Measurements from ENCODE around the gene GALC.

DNA sequence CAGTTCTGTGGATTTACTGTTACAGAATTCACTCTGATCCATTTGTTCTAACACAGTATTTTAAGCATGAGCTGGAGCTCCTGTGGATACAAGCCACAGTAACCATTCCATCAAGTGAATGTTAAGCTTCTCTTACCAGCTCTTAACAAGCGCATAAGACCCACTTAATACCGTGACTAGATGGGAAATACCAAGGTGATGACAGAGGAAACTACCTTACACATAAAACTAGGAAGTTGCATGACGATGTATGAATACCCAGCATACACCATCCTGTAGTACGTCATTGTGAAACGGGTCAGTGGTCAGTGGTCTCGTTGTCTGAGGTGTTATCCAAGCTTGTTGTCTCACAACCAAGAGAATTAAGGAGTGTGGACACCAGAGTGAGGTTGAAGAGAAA is 2.0 kb upstream of the GALC start:
- TF ChIP-seq, protein P1, sequence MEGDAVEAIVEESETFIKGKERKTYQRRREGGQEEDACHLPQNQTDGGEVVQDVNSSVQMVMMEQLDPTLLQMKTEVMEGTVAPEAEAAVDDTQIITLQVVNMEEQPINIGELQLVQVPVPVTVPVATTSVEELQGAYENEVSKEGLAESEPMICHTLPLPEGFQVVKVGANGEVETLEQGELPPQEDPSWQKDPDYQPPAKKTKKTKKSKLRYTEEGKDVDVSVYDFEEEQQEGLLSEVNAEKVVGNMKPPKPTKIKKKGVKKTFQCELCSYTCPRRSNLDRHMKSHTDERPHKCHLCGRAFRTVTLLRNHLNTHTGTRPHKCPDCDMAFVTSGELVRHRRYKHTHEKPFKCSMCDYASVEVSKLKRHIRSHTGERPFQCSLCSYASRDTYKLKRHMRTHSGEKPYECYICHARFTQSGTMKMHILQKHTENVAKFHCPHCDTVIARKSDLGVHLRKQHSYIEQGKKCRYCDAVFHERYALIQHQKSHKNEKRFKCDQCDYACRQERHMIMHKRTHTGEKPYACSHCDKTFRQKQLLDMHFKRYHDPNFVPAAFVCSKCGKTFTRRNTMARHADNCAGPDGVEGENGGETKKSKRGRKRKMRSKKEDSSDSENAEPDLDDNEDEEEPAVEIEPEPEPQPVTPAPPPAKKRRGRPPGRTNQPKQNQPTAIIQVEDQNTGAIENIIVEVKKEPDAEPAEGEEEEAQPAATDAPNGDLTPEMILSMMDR (IDR thresholded peaks at IDR 0.05; ENCODE audit: borderline replicate concordance, extremely low read depth, low read length, poor library complexity, severe bottlenecking): no peak
- no peak for TF ChIP-seq EZH2 (IDR thresholded peaks at IDR 0.05; ENCODE audit: borderline replicate concordance, low read depth, low read length, severe bottlenecking)

Measured in DND-41 (cell line).